Right atrium auricular region (tissue), 2 donors: Measurements from ENCODE around the gene SMYD3. TPM values are rescaled to one million over a fixed set of nuclear protein-coding genes. Genes with fewer than 3 reads are reported as not detected.

ENCODE experiments used
- DNase-seq: peaks from one replicate; pipeline ENCODE4 v3.0.0-alpha.2; 2019; ENCODE audit warnings: low spot score
- H3K27ac ChIP-seq, 2 donors: fragments of 200-600 bp; sonication (generic); 1 replicate in 1 of 2; 2 replicates in 1 of 2; pipeline ENCODE4 v1.5.1; 2016 to 2019
- H3K27me3 ChIP-seq, 2 donors: fragments of 200-600 bp; sonication (generic); one replicate each; pipeline versions ENCODE4 v1.5.1 to v1.6.0; 2017 to 2019
- H3K36me3 ChIP-seq: fragments of 200-600 bp; sonication (generic); one replicate; pipeline ENCODE4 v1.5.1; 2016
- H3K4me1 ChIP-seq, 2 donors: fragments of 200-600 bp; sonication (generic); one replicate each; pipeline versions ENCODE4 v1.5.1 to v1.6.0; 2017 to 2019
- H3K4me3 ChIP-seq, 2 donors: fragments of 200-600 bp; sonication (generic); 1 replicate in 1 of 2; 2 replicates in 1 of 2; pipeline ENCODE4 v1.5.1; 2017 to 2019; ENCODE audit warnings: mild to moderate bottlenecking in 1 of 2, moderate library complexity in 1 of 2
- H3K9me3 ChIP-seq, 2 donors: fragments of 200-600 bp; sonication (generic); one replicate each; pipeline ENCODE4 v1.5.1; 2019
- CTCF ChIP-seq, 2 donors: fragments of 200-600 bp; sonication (generic); IDR thresholded peaks; one replicate each; pipeline ENCODE4 v1.5.1; 2019; ENCODE audit warnings: antibody characterized with exemption in 2 of 2
- total RNA-seq, 2 donors: library from RNA; depleted of rRNA; stranded (reverse); fragments of >200 nt; gene quantifications; one replicate each; pipeline ENCODE4 v1.1.0, GENCODE V29; 2016

Gene SMYD3
- total RNA-seq, 2 donors from 2014 or later: 7.9 to 8.5 TPM

GRCh38 chr1:246420300-246420699 is 86.8 kb downstream of the SMYD3 start:
- no peak for DNase-seq
- no peaks in the 10 kb centered on the region for H3K9me3 ChIP-seq
- TF ChIP-seq CTCF (IDR thresholded peaks at IDR 0.05): no peak

GRCh38 chr1:246418565-246419312 is 88.3 kb downstream of the SMYD3 start:
- DNase-seq: no peak
- TF ChIP-seq CTCF (IDR thresholded peaks at IDR 0.05): no peak
- no peaks in the 10 kb centered on the region for H3K9me3 ChIP-seq
- H3K27me3 ChIP-seq: no peaks in the 10 kb centered on the region
- no peaks in the 10 kb centered on the region for H3K4me1 ChIP-seq
- no peak overlapping the region for H3K27ac ChIP-seq
- H3K4me3 ChIP-seq: no peak overlapping the region
- no peaks in the 10 kb centered on the region for H3K36me3 ChIP-seq

More at GRCh38 chr1:246420300-246420699, 86.8 kb downstream of the SMYD3 start:
- Histone ChIP-seq H3K36me3 (no peaks in the 10 kb centered on the region), H3K4me3 (no peak overlapping the region), H3K27ac (no peak overlapping the region), H3K4me1 (no peaks in the 10 kb centered on the region), H3K27me3 (no peaks in the 10 kb centered on the region)

- H3K9me3 ChIP-seq: no peaks in the 10 kb centered on the region
- H3K36me3 ChIP-seq: no peaks in the 10 kb centered on the region
- DNase-seq: no peak
- H3K4me1 ChIP-seq: no peaks in the 10 kb centered on the region
- H3K27me3 ChIP-seq: no peaks in the 10 kb centered on the region
- H3K4me3 ChIP-seq: no peak overlapping the region
- H3K27ac ChIP-seq: no peak overlapping the region
- no peak for TF ChIP-seq CTCF (IDR thresholded peaks at IDR 0.05)
Measured at GRCh38 chr1:246417813-246418564, 89.1 kb downstream of the SMYD3 start.

GRCh38 chr1:246417152-246417812 is 89.8 kb downstream of the SMYD3 start:
- Histone ChIP-seq H3K4me3 (no peak overlapping the region), H3K9me3 (no peaks in the 10 kb centered on the region), H3K4me1 (no peaks in the 10 kb centered on the region), H3K36me3 (no peaks in the 10 kb centered on the region), H3K27ac (no peak overlapping the region), H3K27me3 (no peaks in the 10 kb centered on the region)
- no peak for TF ChIP-seq CTCF (IDR thresholded peaks at IDR 0.05)
- DNase-seq: no peak

- TF ChIP-seq CTCF (IDR thresholded peaks at IDR 0.05): no peak
- Histone ChIP-seq H3K27ac (no peak overlapping the region), H3K9me3 (no peaks in the 10 kb centered on the region), H3K4me3 (no peak overlapping the region), H3K36me3 (no peaks in the 10 kb centered on the region), H3K4me1 (no peaks in the 10 kb centered on the region), H3K27me3 (no peaks in the 10 kb centered on the region)
- no peak for DNase-seq
Measured at GRCh38 chr1:246416261-246416660, 90.8 kb downstream of the SMYD3 start.
